Neural cell (in vitro differentiated cells): ENCODE data around the gene HS2ST1. TPM values are rescaled to one million over a fixed set of nuclear protein-coding genes. Genes with fewer than 3 reads are reported as not detected.

Source experiments
- H2AFZ ChIP-seq: fragments of 200-600, 300-800 bp; sonication (generic), shearing (Covaris generic); 2 replicates; pipeline ENCODE4 v1.6.0; 2014; ENCODE audit warnings: low read depth, mild to moderate bottlenecking, antibody characterized with exemption, low read length, moderate library complexity
- H3F3A ChIP-seq: fragments of 200-600 bp; shearing (Covaris generic); 2 replicates; pipeline ENCODE4 v1.6.1; 2016; ENCODE audit warnings: mild to moderate bottlenecking, moderate library complexity, mixed read lengths, antibody characterized with exemption, low read length; ENCODE audit not compliant: insufficient read depth, poor library complexity, severe bottlenecking
- H3K27ac ChIP-seq: fragments of 200-600, 300-800 bp; sonication (generic), shearing (Covaris generic); 2 replicates; pipeline ENCODE4 v1.5.1; 2014; ENCODE audit warnings: mild to moderate bottlenecking, low read length, moderate library complexity
- H3K27me3 ChIP-seq: fragments of 300-800, 200-600 bp; sonication (generic), shearing (Covaris generic); 2 replicates; pipeline ENCODE4 v1.6.0; 2014; ENCODE audit warnings: mild to moderate bottlenecking, low read depth, low read length, moderate library complexity; ENCODE audit not compliant: insufficient read depth
- H3K36me3 ChIP-seq: fragments of 300-800, 200-600 bp; sonication (generic), shearing (Covaris generic); 2 replicates; pipeline ENCODE4 v1.5.1; 2014; ENCODE audit warnings: mild to moderate bottlenecking, antibody characterized with exemption, low read length, moderate library complexity; ENCODE audit not compliant: insufficient read depth
- H3K4me2 ChIP-seq: fragments of 300-800, 200-600 bp; sonication (generic), shearing (Covaris generic); 2 replicates; pipeline ENCODE4 v1.6.0; 2014; ENCODE audit warnings: mild to moderate bottlenecking, low read length
- H3K4me3 ChIP-seq: fragments of 300-800, 200-600 bp; sonication (generic), shearing (Covaris generic); 2 replicates; pipeline ENCODE4 v1.5.1; 2014; ENCODE audit warnings: mild to moderate bottlenecking, low read length, moderate library complexity
- H3K79me2 ChIP-seq: fragments of 200-600 bp; shearing (Covaris generic); replicated peaks from 2 replicates; pipeline ENCODE4 v1.6.0; 2014; ENCODE audit warnings: mild to moderate bottlenecking, low read length, moderate library complexity; ENCODE audit not compliant: insufficient read depth
- H3K9ac ChIP-seq: fragments of 300-800, 200-600 bp; sonication (generic), shearing (Covaris generic); 2 replicates; pipeline ENCODE4 v1.6.1; 2016; ENCODE audit warnings: mild to moderate bottlenecking, low read length, mixed read lengths
- H3K9me2 ChIP-seq: fragments of 200-600 bp; shearing (Covaris generic); 2 replicates; pipeline ENCODE4 v1.6.1; 2016; ENCODE audit warnings: mild to moderate bottlenecking, low read length, mixed read lengths; ENCODE audit not compliant: insufficient read depth
- H3K9me3 ChIP-seq: fragments of 200-600, 300-800 bp; sonication (generic), shearing (Covaris generic); 2 replicates; pipeline ENCODE4 v1.6.1; 2016; ENCODE audit warnings: mild to moderate bottlenecking, mixed run types, low read length, moderate library complexity, mixed read lengths
- H4K20me1 ChIP-seq: fragments of 200-600 bp; shearing (Covaris generic); 2 replicates; pipeline ENCODE4 v1.6.1; 2016; ENCODE audit warnings: mild to moderate bottlenecking, mixed run types; ENCODE audit not compliant: insufficient read depth
- EP300 ChIP-seq: fragments of 450-650 bp; conservative IDR thresholded peaks from 2 replicates; pipeline ENCODE4 v1.6.1; 2014; ENCODE audit warnings: antibody characterized with exemption, mild to moderate bottlenecking, moderate library complexity; ENCODE audit not compliant: poor library complexity, severe bottlenecking
- EZH2 ChIP-seq: fragments of 200-600, 300-800 bp; shearing (Covaris generic), sonication (generic); IDR thresholded peaks from 2 replicates; pipeline ENCODE4 v1.6.1; 2014; ENCODE audit warnings: antibody characterized with exemption, low read length, borderline replicate concordance, mild to moderate bottlenecking; ENCODE audit not compliant: insufficient read depth, poor library complexity, severe bottlenecking
- MXI1 ChIP-seq: fragments of 450-650 bp; conservative IDR thresholded peaks from 2 replicates; pipeline ENCODE4 v1.6.1; 2014; ENCODE audit warnings: antibody characterized with exemption, mild to moderate bottlenecking; ENCODE audit not compliant: poor library complexity, severe bottlenecking
- POLR2AphosphoS5 ChIP-seq: IDR thresholded peaks from 2 replicates; pipeline ENCODE4 v1.6.1; 2012
- RAD21 ChIP-seq: fragments of 450-650 bp; conservative IDR thresholded peaks from 2 replicates; pipeline ENCODE4 v1.6.1; 2014; ENCODE audit warnings: antibody characterized with exemption, mild to moderate bottlenecking, moderate library complexity
- SMC3 ChIP-seq: fragments of 450-650 bp; conservative IDR thresholded peaks from 2 replicates; pipeline ENCODE4 v1.6.1; 2014; ENCODE audit warnings: antibody characterized with exemption, mild to moderate bottlenecking, moderate library complexity; ENCODE audit not compliant: poor library complexity
- TAF1 ChIP-seq: IDR thresholded peaks from 2 replicates; pipeline ENCODE4 v1.6.1; 2012; ENCODE audit warnings: low read depth
- polyA plus RNA-seq: library from polyadenylated mRNA; depleted of rRNA; stranded (reverse); fragments of >200 nt; gene quantifications from 2 replicates; pipeline ENCODE4 v1.2.3, GENCODE V29; 2014
- TF ChIP-seq, protein P1 (sequence below): IDR thresholded peaks from 2 replicates; pipeline ENCODE4 v1.6.1; 2012; ENCODE audit warnings: borderline replicate concordance
- TF ChIP-seq, protein P2 (sequence below): fragments of 450-650 bp; IDR thresholded peaks from 2 replicates; pipeline ENCODE4 v1.5.1; 2014; ENCODE audit warnings: antibody characterized with exemption, mild to moderate bottlenecking, moderate library complexity; ENCODE audit not compliant: poor library complexity, severe bottlenecking

HS2ST1 gene
- polyA plus RNA-seq, 1 donor from 2014 or later, result 24.7 TPM

DNA sequence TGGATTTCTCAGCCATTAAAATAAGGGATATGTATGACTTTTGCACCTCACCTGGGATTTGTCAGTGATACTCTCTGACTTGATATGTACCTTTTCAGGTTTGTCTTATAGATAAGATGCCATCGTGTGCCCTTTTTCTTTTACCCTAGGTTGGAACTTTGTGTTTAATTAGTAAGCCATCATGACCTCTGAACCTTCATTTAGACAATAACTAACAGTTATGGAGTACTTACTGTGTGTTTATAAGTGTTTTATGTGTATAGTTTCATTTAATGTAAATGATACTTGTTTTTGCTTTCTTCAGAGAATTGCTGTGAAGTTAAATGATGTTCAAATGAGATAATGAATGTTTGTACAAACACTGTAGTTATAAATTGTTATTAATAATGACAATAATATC lies 14.4 kb downstream of the HS2ST1 start:
- peaks cover 46% of the 10 kb centered on the region for H3K79me2 ChIP-seq
- TF ChIP-seq TAF1 (no peak), MXI1 (no peak), EZH2 (no peak), RAD21 (no peak), POLR2AphosphoS5 (no peak), EP300 (no peak), SMC3 (no peak)
- TF ChIP-seq, protein P1, sequence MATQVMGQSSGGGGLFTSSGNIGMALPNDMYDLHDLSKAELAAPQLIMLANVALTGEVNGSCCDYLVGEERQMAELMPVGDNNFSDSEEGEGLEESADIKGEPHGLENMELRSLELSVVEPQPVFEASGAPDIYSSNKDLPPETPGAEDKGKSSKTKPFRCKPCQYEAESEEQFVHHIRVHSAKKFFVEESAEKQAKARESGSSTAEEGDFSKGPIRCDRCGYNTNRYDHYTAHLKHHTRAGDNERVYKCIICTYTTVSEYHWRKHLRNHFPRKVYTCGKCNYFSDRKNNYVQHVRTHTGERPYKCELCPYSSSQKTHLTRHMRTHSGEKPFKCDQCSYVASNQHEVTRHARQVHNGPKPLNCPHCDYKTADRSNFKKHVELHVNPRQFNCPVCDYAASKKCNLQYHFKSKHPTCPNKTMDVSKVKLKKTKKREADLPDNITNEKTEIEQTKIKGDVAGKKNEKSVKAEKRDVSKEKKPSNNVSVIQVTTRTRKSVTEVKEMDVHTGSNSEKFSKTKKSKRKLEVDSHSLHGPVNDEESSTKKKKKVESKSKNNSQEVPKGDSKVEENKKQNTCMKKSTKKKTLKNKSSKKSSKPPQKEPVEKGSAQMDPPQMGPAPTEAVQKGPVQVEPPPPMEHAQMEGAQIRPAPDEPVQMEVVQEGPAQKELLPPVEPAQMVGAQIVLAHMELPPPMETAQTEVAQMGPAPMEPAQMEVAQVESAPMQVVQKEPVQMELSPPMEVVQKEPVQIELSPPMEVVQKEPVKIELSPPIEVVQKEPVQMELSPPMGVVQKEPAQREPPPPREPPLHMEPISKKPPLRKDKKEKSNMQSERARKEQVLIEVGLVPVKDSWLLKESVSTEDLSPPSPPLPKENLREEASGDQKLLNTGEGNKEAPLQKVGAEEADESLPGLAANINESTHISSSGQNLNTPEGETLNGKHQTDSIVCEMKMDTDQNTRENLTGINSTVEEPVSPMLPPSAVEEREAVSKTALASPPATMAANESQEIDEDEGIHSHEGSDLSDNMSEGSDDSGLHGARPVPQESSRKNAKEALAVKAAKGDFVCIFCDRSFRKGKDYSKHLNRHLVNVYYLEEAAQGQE, result no peak
- TF ChIP-seq, protein P2, sequence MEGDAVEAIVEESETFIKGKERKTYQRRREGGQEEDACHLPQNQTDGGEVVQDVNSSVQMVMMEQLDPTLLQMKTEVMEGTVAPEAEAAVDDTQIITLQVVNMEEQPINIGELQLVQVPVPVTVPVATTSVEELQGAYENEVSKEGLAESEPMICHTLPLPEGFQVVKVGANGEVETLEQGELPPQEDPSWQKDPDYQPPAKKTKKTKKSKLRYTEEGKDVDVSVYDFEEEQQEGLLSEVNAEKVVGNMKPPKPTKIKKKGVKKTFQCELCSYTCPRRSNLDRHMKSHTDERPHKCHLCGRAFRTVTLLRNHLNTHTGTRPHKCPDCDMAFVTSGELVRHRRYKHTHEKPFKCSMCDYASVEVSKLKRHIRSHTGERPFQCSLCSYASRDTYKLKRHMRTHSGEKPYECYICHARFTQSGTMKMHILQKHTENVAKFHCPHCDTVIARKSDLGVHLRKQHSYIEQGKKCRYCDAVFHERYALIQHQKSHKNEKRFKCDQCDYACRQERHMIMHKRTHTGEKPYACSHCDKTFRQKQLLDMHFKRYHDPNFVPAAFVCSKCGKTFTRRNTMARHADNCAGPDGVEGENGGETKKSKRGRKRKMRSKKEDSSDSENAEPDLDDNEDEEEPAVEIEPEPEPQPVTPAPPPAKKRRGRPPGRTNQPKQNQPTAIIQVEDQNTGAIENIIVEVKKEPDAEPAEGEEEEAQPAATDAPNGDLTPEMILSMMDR, result no peak
- H2AFZ ChIP-seq, result no peak overlapping the region

DNA sequence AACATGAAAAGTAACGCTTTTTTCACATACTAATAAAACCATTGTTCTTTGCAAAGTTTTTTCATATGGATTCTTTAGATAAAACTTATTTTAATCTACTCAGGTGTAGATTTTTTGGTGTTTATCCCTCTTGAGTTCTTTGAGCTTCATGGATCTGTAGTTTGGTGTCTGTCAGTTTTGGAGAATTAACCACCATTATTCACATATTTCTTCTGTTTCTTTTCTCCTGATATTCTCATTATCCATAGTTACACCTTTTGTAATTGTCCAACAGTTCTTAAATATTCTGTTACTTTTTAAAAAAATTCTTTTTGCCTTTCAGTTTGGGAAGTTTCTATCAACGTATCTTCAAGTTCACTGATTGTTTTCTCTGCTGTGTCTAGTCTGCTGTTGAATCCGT lies 18.6 kb downstream of the HS2ST1 start:
- no peak overlapping the region for H3K9ac ChIP-seq
- no peaks in the 10 kb centered on the region for H3K27me3 ChIP-seq
- no peaks in the 10 kb centered on the region for H3F3A ChIP-seq
- no peaks in the 10 kb centered on the region for H3K36me3 ChIP-seq
- H2AFZ ChIP-seq, result no peak overlapping the region
- H3K9me2 ChIP-seq, result no peaks in the 10 kb centered on the region
- no peak overlapping the region for H3K27ac ChIP-seq
- no peak for TF ChIP-seq TAF1
- TF ChIP-seq RAD21, result no peak
- no peaks in the 10 kb centered on the region for H4K20me1 ChIP-seq
- H3K4me2 ChIP-seq, result no peak overlapping the region
- peaks cover 69% of the 10 kb centered on the region for H3K79me2 ChIP-seq
- no peaks in the 10 kb centered on the region for H3K9me3 ChIP-seq
- no peak overlapping the region for H3K4me3 ChIP-seq

More for the DNA sequence above, 14.4 kb downstream of the HS2ST1 start:
- Histone ChIP-seq H3K9me2 (no peaks in the 10 kb centered on the region), H3K4me3 (no peak overlapping the region), H3K9ac (no peak overlapping the region), H3K9me3 (no peaks in the 10 kb centered on the region), H3K4me2 (no peak overlapping the region), H3K36me3 (no peaks in the 10 kb centered on the region), H3F3A (no peaks in the 10 kb centered on the region), H3K27me3 (no peaks in the 10 kb centered on the region), H3K27ac (no peak overlapping the region), H4K20me1 (no peaks in the 10 kb centered on the region)
